G401.6 (cell line): Measurements from ENCODE around the gene MCM5.
"Not testable (repeated sequence)": the region's sequence is repeated elsewhere in the genome, so short reads cannot be mapped to it uniquely, and the experiment has no call there.

Experiments
- FAIRE-seq: peaks from 2 replicates; lab custom pipeline; 2012; peaks lifted over from hg19 to GRCh38; lab: Jason Lieb, UNC

Gene MCM5

GRCh38 chr22:35434061-35434710, 34.2 kb downstream of the MCM5 start:
- no peak for FAIRE-seq

GRCh38 chr22:35435201-35435740, 35.3 kb downstream of the MCM5 start:
- FAIRE-seq: no peak

GRCh38 chr22:35436421-35436820, 36.5 kb downstream of the MCM5 start:
- FAIRE-seq: no peak

- FAIRE-seq: no peak
Observed at GRCh38 chr22:35437049-35437448, 37.1 kb downstream of the MCM5 start.

- not testable (repeated sequence) for FAIRE-seq
Observed at GRCh38 chr22:35438673-35439364, 38.9 kb downstream of the MCM5 start.

GRCh38 chr22:35439365-35439717, 39.4 kb downstream of the MCM5 start:
- FAIRE-seq: no peak

GRCh38 chr22:35440129-35440528, 40.2 kb downstream of the MCM5 start:
- no peak for FAIRE-seq

- FAIRE-seq: no peak
Observed at GRCh38 chr22:35441489-35442100, 41.7 kb downstream of the MCM5 start.

GRCh38 chr22:35442471-35442870, 42.5 kb downstream of the MCM5 start:
- no peak for FAIRE-seq

- no peak for FAIRE-seq
Observed at GRCh38 chr22:35443338-35443737, 43.4 kb downstream of the MCM5 start.

- no peak for FAIRE-seq
Observed at GRCh38 chr22:35443790-35444684, 44.1 kb downstream of the MCM5 start.

GRCh38 chr22:35444685-35445399, 44.9 kb downstream of the MCM5 start:
- FAIRE-seq: no peak

GRCh38 chr22:35445933-35446332, 46.0 kb downstream of the MCM5 start:
- FAIRE-seq: no peak

GRCh38 chr22:35446365-35446764, 46.4 kb downstream of the MCM5 start:
- FAIRE-seq: no peak

- FAIRE-seq: no peak
Observed at GRCh38 chr22:35448523-35448922, 48.6 kb downstream of the MCM5 start.

GRCh38 chr22:35449829-35450689, 50.1 kb downstream of the MCM5 start:
- FAIRE-seq: no peak

GRCh38 chr22:35450824-35451569, 51.1 kb downstream of the MCM5 start:
- FAIRE-seq: no peak

- FAIRE-seq: no peak
Observed at GRCh38 chr22:35451592-35451991, 51.7 kb downstream of the MCM5 start.

GRCh38 chr22:35452351-35452781, 52.4 kb downstream of the MCM5 start:
- no peak for FAIRE-seq
